ENCODE data around the gene LGALS1.

LGALS1 gene

DNA sequence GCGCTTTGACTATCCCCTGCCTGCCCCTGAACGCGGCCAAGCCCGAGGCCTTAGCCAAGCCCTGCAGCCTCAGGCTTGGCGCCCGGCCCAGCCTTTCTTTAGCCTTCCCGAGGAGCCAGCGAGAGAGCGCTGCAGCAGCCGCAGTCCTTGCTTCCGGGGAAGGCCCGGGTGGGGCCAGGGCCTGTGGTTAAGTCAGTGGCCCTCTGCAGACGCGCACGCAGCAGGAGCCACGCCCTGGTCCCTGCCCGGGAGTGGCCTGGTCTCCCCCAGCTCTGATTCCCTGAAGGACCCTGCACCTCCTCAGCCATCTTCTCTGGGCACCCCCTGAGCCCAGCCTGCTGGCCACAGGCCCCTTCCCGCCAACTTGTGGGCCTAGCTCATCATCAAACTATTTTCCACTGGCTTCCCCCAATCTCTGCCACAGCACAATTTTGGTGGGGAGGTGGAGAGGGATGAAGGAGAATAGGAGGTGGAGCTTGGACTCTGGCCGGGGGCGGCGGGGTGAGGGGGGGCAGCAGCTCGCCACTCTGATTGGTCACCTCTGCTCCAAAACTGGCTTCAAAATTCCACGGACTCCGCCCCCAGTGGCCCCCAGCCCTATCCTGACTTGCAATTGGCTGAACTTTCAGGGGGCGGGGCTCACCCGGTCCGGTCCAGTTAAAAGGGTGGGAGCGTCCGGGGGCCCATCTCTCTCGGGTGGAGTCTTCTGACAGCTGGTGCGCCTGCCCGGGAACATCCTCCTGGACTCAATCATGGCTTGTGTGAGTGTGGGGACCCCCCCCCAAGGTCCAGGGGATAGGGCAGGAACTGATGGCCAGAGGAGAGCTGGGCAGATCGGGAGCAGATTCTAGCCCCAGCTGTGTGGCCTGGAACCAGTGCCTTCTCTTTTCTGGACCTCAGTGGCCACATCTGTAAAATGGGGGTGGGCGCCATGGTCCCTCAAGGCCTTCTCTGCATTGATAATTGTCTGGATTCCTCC, at the start of gene LGALS1:
TSS of gene LGALS1 (plus strand) at position 686 of the 979 bp plus-strand sequence. CDS start at position 753, 67 bp downstream.
- no peak for DNase-seq

DNA sequence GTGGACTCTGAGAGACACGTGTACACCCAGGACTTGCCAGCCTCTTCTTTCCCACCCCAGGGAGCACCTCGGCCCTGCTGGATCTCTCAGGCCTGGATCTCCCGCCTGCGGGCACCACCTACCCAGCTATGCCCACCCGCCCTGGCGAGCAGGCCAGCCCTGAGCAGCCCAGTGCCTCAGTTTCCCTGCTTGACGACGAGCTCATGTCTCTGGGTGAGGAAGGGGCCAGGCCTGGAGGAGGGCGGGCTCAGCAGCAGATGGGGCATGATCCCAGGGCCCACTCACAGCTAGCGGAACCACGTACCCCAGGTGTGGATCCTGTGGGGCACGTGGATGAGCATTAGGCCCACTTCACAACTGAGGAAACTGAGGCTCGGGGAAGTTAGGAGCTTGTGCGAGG, 49.7 kb upstream of the LGALS1 start:
- no peak for DNase-seq

DNA sequence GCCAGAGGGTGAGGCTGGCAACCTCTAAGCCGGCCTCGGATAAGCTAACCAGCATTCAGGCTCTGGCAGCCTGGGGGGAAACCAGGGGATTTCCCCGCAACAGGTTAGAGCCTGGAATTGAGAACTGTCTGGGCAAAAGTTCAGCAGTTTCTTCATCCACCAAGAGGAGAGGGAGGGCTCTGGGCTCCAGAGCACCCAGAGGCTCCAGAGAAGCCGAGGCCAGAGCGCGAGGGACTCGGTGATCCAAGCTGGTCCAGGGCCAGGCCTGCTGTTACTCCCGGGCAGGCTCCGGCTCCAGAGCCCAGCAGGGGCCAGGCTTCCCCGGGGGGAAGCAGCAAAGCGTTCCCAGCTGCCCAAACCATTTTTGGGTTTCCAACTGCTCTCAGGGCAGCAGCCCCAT, 49.3 kb upstream of the LGALS1 start:
- DNase-seq = no peak

DNA sequence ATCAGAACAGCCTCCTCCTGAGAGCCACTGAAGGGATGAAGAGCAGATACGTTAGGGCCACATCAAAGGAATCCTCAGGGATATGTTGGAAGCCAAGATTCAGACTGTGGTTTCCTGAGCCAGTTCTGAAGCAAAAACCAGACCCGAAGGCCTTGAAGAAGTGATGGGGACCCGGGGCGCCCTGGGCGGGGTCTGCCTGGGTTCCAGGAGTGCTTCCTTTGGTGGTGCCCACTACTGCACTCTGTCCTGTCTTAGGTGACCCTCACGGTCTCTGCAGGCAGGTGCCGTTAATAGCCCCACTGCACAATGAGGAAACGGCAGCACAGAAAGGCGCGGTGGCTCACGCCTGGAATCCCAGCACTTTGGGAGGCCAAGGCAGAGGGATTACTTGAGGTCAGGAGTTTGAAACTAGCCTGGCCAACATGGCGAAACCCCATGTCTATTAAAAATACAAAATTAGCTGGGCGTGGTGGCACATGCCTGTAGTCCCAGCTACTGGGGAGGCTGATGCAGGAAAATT, 48.8 kb upstream of the LGALS1 start:
- no peak for DNase-seq

DNA sequence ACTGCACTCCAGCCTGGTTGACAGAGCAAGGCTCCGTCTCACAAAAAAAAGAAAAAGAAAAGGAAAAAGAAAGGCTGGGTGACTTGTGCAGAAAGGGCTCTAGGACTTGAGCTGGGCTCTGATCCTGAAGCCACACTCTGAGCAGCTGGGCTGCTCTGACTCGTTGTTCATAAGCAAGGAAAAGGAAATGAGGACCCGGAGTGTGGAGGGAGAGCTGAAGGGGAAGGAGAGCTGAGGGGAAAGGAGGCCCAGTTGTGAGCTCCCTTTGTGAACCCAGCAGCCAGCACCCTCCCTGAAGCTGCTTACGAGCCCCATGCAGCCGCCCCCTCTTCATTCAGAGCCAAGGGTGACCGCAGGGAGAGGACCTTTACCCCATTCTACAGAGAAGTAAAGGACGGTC, 48.3 kb upstream of the LGALS1 start:
- no peak for DNase-seq

DNA sequence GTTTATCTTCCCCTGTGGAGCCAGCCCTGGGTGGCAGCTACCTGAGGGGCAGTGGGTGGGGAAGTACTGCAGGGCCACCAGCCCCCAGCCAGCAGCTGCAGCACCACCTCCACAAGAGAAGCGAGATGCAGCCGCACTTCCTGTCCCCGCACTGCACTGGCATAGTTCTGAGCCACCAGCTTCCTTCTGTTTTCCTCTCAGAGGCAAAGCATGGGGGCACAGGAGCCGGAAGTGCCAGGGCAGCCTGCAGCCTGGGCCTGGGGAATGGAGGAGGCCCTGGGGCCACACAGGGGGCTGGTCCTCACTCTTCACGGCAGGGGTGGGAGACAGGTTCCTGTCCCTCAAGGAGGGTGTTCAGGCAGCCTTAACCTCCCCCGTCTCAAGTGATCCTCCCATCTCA, 47.9 kb upstream of the LGALS1 start:
- no peak for DNase-seq

DNA sequence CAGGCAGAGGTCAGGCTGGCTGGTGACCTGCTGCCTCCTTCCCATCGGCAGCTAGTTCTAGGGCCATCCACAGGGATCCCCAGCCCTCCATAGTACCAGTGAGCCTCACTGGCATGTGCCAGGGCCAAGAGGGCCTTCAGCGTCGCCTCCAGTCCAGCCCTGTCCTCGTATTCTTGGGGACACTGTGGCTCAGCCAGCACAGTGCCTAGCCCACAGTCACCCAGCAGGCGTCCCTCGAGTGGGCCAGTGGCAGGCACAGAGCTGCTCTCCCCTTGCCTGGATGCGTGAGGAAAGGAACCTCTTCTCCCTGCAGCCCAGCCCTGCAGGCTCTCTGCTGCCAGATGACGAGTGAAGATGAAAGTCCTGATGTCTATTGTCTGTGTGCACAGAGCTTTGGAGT, 46.6 kb upstream of the LGALS1 start:
- DNase-seq = no peak

DNA sequence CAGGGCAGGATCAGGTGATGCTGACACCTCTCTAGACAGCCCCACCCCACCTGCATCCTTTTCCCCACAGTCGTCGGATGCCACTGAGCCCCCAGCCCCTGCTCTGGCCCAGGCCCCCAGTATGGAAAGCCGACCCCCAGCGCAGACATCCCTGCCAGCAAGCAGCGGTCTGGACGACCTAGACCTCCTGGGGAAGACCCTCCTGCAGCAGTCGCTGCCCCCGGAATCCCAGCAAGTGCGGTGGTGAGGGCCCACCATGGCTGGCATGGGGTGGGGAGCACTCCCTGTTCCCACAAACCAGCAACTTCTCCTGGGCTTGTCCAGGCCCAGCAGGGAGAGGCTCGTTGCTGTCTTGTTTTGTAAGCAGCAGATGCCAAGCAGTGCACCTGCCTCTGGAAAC, 45.5 kb upstream of the LGALS1 start:
- no peak for DNase-seq

DNA sequence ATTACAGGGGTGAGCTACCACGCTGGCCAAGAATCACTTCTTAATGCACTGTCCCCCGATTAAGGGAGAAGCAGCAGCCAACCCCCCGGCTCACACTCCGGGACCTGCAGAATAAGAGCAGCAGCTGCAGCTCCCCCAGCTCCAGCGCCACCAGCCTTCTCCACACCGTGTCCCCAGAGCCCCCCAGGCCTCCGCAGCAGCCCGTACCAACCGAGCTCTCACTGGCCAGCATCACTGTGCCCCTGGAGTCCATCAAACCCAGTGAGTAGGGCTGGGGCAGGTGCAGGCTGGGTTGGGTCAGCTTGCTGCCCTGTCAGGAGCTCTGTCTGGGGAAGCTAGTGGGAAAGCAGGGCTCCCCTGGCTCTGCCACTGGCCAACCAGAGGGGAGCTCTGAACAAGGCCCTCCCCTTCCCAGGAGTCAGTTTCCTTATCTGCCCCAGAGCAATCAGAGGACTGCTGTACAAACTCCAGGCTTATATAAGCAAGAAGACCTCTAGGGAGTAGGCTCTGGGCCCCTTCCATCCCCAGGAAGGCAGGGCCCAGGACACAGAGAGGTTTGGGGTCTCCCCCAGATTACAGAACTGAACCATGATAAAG, 44.5 kb upstream of the LGALS1 start:
- DNase-seq = no peak

DNA sequence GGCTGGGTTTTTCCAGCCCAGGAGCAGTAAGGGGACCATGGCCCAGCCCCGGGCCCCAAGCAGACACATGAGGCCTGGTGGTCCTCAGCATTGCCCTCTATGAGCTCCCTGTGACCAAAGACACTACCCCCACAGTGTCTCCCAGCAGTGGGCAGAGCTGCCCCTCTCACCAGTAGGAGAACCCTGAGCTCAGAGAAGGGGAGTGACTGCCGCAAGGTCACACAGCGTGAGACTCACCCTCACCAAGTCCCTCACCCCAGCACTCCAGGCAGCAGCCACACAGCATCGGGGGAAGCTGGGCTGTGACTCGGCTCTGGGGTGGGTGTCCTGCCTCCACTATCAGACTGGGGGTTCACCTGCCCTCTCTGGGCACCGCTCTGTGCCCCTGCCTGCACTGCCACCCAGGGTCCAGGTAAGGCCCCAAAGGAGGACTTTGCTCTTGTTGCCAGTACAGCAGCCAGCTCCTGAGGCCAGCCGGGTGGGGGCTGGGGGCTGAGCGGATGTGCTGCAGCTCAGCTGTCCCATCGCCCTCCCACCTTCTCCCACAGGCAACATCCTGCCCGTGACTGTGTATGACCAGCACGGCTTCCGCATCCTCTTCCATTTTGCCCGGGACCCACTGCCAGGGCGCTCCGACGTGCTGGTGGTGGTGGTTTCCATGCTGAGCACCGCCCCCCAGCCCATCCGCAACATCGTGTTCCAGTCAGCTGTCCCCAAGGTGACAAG, 43.8 kb upstream of the LGALS1 start:
- no peak for DNase-seq

DNA sequence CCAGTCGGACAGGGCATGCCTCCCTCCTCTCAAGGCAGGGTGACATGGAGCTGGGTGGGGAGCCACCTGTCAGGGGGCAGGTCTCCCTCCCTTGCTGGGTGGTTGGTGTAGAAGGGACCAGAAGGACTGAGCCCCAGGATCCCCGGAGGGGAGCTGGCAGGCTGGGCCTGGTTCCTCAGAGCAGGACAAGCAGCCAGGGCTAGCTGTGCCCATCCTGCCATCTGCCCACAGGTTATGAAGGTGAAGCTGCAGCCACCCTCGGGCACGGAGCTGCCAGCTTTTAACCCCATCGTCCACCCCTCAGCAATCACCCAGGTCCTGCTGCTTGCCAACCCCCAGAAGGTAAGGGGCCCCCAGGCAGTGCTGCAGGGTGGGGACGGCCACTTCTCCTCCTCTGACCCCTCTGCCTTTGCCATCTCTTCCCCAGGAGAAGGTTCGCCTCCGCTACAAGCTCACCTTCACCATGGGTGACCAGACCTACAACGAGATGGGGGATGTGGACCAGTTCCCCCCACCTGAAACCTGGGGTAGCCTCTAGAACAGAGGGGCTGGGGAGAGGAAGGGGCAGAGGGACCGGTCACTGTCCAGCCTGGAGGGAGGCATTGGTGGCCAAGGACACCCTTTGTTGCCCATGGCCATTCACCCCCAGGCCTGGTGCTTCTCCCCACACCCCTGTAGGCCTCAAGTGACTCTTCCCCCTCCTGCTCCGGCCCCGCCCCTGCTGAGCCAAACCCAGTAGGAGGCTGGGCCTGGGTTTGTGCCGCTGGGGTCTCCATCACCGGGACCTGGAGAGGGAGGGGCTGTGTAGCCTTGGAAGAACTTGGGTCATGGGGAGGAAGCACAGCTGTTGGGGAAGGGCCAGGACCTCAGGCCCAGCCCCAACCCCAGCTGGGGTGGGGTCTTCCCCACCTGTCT, 43.0 kb upstream of the LGALS1 start:
- no peak for DNase-seq

DNA sequence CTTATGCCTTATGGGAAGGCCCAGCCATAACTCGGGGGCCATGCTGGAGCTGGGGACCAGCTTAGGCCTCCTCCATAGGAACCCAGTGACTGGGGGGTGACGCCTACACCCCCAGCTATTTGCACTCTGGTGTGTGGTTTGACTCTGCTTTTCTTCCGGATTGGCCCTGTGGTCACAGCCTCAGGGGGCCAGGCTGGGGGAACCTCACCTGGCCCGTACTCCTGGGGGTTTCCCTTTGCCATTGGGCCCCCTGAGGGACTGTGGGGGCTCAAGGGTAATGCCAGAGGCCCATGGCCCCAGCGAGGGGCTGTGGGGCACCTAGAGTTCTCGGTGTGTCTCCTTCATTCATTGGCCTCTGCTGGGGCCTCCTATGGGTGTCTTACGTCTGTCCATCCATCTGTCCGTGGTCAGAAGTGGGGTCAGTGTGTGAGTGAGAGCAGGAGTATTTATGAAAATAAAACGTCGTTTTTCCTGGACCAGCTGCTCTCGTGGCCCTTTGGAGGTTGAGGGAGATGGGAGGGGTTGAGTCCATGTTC, 42.3 kb upstream of the LGALS1 start:
- no peak for DNase-seq

DNA sequence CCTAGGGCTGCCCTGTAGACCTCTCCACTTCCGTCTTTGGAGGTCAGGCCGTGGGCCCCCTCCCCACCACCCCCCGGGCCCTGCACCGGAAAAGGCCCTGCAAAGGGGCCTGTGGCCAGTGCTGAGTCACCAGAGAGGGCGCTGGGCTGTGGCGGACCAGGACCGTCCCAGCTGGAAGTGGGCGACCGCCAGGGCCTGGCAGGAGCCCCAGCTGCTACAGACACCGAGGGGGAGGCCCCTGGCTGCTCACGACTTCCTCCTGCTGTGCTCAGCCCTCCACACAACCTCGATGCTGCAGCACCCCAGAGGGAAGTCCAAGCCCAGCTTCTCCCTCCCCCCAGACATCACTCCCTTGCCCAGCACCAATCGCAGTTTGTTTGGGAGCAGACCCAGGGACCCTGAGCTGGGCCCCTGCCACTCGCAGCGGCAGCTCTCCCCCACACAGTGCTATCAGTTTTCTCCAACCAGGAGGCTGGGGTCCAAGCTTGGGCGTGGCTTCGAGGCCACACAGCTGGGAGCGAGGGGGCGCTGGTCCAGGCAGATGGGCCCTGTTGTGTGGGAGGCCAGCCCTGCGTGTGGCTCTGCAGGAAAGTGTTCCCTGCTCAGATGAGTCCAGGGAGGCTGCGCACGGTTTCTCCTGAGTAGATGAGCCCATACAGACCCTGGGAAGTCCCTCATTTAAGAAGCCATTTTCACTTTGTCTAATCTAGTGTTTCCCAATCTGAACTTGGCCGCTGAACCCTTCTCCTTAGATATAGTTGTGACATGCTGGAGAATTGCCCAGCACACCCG, 41.6 kb upstream of the LGALS1 start:
- DNase-seq = peak; percentile 58

DNA sequence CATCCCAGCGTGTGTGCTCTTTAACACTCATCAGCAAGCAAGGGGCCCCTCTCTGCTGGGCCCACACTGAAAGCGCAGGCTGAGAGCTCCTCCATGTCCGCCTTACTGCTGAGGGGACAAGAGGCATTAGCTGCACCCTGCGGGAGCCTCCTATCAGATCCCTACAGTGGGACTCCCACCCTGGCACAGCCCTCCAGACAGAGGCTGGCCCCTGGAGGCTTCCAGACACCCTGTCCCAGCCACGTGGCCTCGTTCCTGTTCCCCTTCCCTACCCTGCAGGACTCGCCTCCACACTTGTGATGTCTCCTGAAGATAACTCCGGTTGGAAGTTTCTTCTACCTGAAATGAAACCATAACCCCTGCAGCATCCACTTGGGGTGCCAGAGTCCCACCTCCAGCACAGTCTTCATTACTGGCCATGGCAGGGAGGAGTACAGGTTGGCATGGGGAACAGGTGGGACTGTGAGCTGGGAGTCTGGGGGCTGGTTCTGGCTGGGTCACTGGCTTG, 41.0 kb upstream of the LGALS1 start:
- DNase-seq = peak; percentile 30

DNA sequence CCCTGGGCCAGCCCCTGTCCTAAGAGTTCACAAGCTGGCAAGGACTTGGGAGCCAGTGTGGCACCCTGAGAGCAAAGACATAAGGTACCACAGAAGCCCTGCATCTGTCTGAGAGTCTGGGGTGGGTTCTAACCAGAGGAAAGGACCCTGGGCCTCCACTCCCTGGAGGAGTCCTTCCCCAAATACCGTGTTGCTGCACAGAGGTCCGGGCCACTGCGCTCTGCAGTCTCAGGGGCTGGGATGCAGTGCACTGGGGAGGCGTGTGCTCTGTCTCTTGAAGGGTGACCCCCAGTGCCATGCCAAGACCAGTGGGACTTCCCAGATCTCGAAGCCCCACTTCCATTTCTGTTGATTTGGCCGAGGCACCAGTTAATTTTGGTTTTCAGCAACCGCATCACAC, 40.3 kb upstream of the LGALS1 start:
- DNase-seq = no peak

DNA sequence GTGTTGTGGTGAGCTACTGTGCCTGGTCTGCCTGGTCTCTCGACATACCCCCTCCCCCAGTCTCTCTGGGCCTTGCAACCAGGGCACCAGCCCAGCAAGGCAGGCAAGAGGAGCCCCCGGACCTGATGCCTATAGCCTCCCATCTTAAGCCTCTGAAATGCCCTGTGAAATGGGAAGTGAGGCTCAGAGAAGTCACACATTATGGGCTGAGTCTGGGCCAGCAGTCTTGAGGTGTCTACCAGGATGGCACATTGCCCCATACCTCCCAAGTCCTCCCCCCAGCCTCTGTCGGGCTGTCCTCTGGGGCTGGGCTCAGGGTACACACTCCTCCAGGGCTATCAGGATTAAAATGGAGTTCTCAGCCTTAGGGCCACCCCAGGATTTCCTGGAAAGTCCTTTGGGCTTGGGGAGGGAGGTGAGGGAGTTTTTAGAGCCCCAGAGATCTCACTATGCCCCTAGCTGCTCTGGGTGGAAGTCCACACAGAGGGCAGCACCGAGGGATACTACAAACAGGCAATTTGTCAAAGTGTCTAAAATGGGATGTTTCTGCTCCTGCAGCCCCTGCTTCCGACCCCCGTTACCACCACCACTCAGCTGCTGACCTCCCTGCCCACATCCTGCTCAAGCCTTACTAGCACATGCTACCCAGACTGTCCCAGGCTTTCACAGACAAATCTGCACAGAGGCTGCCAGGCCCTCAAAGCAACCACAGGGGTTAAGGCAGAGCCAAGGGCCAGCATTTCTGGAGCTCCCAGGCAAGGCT, 39.1 kb upstream of the LGALS1 start:
- DNase-seq = no peak

DNA sequence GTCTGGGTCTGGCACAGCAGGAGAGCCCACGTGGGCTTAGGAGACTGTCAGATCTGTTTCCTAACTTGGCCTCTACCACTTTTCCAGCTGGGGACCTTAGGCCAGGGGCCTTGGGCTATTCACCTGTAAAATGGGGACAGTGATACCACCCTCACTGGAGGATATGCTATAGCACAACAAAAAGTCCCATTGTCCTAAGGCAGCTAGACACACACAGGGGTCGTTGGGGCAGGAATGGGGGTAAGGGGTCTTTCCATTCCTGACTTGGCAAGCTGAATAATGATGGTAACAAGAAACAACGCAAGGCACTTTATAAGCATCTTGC, 38.5 kb upstream of the LGALS1 start:
- DNase-seq = no peak

DNA sequence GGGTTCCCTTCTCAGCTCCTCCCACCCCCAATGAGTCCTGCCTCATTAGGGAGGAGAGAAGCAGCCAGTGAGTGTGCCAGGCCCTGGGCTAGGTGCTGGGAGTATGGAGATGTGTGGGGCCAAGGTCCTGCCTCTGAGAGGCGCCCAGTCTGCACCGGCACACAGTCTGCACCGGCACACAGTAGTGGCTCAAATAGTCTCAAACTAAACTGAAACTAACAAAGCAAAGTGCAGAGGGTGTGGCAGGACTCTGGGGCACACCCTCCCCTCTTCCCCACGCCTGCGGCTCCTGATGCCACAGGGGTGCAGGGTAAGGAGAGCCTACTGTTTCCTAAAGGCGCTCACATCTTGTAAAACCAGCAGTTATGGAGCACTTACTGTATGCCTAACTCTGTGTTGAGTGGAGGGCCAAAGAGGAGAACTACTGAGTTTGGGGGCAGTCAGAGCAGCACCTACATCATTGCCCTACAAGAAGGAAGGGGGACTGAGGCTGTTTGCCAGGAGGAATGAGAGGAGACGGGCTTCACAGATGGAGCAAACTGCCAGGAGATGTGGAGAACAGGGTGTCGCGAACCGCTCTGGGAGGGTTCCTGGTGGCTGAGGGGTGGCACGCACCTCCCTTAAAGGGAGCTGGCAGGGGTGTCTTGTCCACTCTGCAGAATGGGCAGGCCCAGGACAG, 36.9 kb upstream of the LGALS1 start:
- no peak for DNase-seq

DNA sequence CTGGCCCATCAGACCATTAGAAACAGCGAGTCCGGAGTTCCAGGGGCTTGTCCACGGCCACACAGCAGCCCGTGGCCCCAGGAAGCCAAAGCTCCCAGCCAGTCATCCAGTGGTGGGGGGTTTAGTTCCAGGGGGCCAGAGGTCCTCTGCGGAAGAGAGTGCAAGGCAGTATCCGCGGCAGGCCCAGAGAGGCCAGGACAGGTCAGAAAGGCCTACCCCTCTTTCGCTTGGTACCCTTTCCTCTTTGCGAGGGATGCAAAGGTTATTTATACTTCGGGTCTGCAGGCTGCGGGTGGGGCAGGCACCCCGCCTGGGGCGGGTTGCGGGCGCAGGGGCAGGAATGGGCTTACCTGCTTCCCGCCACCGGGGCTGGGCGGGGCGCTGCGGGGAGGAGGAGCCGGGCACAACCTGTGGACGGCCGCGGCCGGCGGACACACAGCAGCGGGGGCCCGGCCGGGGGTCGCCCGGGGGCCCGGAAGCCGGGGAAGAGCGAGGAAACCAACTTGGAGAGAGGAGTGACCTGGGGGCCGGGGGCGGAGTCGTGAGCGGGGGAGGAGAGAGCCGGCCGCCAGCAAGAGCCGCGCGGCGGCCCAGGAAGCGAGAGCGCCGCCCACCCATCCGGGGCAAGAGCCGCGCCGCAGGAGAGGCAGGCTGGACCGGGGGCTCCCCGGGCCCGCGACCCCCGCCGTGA, 36.2 kb upstream of the LGALS1 start, which contains the start of gene SH3BP1:
TSS of gene SH3BP1 (plus strand) at position 600 of the 691 bp plus-strand sequence. CDS start 119 bp downstream, outside the sequence.
- DNase-seq = peak; percentile 15

Measured in NCI-H2171 treated with DMSO at 0.1 percent for 48 hours (cell line).